Measurements from ENCODE around the gene PLCB2.

PLCB2 gene

DNA sequence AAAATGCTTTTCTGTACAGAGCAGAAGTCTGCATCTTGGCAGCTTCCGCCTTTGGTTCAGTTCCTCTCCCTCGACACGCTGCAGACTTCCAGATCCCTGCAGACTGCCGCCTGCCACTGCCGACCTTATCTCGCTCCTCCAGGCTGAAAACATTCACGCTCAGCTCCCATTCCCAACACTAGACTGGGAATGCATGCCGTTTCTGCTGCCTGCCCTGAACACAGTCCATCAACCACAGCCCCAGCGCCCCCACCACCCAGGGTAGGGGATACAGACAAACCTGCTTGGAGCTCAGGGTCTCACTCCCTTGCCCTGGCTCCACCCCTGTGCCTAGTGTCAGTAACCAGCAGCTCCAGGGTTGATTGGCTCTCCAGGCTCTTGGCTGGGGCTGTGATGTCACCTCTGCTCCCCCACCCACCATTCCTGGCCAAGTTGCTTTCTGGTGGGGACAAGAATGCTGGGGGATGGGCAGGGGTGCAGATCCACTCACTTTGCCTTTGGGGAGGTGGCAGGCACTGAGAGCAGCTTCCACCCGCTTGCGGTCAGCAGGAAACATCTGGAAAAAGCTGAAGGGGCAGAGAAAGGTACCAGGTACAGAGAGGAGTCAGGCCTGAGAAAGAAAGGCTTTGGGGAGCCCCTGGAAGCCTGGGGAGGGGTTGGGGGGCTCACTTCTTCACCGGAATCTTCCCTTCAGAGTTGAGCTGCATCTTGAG, 6.1 kb downstream of the PLCB2 start:
- DNase-seq, result no peak

DNA sequence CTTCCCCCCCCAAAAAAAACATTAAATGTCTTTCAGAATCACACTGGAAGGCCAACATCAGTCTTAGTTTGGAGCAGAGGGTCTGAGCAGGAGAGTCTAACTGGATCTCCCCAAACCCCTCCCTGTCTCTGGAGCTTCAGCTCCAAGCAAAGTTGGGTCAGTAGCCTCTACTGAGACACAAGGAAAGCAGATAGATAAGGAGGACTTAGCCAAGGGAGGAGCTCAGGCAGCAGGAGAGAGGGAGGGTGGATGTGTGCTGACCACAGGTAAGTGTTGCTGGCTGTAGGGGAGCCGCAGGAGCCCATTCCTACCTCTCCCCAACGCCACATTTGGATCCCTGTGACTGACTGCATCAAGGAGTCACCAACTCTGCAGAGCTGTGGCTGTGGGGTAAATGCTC, 7.0 kb downstream of the PLCB2 start:
- no peak for DNase-seq

GRCh38 chr15:40300367-40300766, 7.4 kb downstream of the PLCB2 start:
- DNase-seq, result no peak

- DNase-seq, result no peak
These were observed 9.4 kb downstream of the PLCB2 start for GRCh38 chr15:40298216-40298935.

DNA sequence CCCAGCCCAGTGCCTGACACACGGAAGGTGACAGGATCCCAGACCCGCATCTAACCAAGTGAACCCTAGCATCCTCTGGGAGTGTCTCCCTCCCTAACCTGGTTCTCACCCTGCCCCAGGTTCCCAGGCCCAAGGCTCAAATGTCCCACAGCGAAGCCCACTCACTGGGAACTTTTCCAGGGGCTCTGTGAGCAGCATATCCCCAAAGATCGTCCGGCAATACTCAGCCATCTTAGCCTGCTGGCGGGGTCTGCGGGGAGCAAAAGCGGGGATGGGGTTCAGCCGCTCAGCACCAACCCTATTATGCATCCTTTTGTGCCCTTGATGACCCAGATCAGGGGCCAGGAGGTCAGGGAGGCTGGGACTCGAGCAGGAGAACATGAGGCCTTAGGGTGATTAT, 10.4 kb downstream of the PLCB2 start:
- DNase-seq, result no peak

DNA sequence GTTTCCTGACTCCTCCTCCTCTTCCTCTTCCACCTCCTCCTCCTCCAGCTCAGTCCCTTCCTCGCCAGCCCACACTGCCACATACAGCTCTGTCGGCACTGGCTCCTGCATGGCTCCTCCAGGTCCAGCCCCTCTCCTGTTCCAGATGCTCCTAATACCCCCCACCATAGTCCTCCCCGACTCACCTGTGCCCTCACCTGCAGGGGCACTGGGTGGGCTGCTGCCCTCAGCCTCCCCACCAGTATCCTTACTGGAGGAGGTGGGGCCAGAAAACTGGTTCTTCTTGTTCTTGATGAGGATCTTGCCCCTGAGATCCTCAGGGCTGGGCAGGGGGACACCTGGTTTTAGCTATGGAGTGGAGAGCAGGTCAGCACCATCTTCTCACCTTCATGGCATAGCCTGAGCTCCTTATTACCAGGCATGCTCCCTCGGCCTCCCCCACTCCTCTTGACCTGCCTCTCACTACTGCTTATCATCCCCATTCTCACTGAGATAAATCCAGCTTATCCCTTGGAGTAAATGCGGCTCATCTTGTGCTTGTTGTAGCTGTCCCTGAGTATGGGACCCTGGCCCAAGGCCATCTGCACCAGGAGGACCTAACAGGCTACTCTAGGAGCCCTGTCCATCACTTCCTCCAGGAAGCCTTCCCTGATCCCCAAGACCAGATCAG, 11.0 kb downstream of the PLCB2 start:
- DNase-seq, result no peak

DNA sequence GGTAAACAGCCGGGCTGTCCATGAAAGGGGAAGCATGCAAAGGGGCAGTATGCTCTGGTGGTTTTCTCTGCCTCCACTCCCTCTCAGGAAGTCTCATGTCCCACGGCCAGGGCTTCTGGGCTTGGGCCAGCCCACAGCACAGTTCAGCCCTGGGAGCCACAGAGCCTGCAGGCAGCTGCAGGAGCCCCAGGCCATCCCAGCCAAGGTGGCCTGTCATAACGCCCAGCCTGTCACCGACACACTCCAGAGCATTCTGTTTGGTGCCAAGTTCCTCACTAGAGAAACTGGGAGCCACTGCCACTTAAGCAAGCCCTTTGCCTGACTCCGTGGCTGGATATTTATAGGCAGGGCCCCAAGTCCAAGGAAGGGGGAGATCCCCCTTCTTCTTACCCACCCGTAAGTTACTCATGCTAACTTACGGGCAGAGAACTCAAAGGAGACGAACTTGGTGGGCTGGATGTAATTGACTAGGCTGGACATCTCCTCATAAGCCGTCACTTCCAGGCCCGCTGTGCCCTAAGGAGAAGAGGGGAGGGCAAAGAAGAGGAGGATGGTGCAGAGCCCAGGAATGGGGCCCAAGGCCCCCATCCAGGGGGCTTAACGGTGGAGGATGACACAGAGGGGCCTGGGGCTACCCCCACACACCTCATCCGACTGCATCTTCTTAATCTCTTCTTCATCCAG, 11.7 kb downstream of the PLCB2 start:
- no peak for DNase-seq

- DNase-seq, result no peak
These were observed 12.4 kb downstream of the PLCB2 start for GRCh38 chr15:40295297-40295696.

DNA sequence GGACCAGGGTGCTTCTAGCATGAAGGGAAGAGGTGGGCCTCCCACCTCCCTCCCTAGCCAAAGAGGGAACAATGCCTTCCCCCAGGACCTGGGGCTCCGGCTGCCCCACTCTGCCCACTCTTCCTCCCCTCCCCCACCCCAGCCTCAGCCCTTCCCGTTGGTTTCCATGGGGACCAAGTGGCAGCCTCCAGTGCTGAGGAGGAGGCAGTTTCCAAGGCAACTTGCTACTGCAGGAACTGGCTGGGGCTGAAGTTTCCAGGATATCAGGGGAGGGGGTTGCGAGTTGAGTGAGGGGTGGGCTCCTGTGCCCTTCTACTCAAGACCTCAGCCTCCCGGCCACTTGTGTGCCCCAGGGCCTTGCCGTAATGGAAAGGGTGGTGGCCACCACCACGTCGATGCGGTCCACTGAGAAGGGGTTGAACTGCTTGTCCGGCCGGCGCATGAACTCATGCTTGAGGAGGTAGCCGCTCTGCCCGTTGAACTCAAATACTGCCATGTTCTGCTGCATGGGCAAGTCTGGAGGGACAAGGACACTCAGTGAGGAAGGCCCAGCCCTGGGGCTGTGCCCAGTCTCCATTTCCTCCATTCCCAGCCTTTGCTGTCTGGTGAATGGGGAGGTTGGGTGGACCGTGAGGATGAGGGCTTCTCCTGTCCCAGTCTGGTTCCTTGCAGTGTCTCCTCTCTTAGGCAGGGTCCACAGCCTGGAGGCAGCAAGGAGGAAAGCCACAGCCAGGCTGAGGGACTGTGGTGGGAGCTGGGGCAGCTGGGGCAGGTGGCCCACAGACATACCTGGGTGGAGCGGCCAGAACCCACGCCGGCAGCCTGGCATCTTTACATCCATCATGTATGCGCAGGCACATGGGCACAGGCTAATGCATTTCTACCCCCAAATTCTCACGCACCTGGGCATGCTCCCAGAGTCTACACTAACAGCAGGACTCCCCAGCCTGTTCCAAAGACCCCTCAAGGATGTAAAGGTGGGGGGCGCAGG, 13.5 kb downstream of the PLCB2 start:
- no peak for DNase-seq

GRCh38 chr15:40293006-40293405, 14.7 kb downstream of the PLCB2 start:
- DNase-seq, result no peak

- no peak for DNase-seq
These were observed 15.5 kb downstream of the PLCB2 start for GRCh38 chr15:40292246-40292645.

GRCh38 chr15:40290918-40291574, 16.7 kb downstream of the PLCB2 start:
- no peak for DNase-seq

- no peak for DNase-seq
These were observed 17.2 kb downstream of the PLCB2 start for GRCh38 chr15:40290545-40290917.

DNA sequence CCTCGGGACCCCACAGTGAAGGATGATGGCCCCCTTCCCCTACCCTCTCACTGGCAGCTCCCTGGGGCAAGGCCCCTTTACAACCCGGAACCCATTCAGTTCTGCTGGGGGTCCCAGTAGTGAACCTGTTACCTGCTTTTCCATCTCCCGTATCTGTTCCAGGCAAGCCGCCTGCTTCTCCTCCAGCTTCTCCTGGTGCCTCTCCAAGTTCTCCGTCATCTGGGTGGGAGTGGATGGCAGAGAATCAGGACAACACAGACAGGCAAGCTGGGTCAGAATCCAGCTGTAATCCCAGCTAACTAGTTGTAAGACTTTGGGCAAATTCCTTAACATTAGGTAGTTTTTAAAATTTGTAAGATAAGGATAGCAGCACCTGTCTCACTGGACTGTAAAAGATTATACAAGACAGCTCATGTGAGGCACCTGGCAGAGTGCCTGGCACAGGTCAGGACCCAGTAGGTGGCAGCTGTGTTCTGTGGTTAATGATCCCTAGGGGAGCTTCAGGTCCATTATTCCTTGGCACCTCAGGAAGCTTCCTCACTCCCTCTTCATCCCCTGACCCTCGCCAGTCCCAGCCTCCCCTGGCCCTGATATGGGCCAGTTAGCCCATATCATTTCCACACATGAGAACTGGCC, 18.5 kb downstream of the PLCB2 start:
- no peak for DNase-seq

GRCh38 chr15:40287968-40288367, 19.8 kb downstream of the PLCB2 start:
- DNase-seq, result no peak

DNA sequence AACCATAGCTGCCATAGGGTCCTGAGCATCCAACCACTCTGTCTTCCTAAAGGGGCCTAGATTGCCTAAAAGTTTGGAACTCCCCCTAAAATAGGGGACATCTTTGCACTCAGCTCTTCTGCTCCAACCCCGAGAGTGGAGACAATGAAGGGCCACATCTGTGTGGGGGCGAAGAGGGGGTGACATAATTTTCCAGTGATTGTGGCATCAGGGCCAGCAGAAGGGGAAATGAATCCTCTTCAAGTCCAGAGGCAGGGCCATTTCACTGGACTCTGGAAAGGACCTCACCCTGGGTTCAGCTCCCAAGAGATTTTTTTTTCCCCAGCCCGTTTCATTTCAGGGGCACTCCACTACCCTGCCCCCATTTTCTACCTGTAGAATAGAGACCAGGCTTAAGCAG, 20.2 kb downstream of the PLCB2 start:
- no peak for DNase-seq

GRCh38 chr15:40286794-40287193, 20.9 kb downstream of the PLCB2 start:
- DNase-seq, result no peak

GRCh38 chr15:40286061-40286532, 21.6 kb downstream of the PLCB2 start:
- DNase-seq, result no peak

DNA sequence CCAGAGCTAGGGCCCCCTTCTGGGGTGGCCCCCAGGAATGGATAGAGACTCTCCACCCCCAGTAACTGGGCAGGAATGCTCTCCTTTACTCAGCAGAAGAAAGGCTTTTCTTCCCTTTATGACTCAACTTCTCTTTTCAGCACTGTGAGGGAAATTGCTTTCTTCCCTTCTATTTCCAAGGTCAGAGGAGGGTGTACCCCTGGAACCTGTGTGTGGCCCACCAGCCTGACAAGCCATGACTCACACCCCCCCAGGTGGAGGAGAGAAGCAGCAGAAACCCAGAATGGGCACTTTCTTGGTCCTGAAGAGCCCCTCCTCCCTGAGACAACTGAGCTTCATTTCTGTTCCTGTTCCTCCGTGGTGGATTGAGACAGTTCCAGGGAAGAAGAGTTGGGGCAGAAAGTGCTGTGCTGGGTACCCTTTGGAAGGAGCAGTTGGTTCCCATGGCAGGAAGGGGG, 22.2 kb downstream of the PLCB2 start:
- DNase-seq, result no peak

DNA sequence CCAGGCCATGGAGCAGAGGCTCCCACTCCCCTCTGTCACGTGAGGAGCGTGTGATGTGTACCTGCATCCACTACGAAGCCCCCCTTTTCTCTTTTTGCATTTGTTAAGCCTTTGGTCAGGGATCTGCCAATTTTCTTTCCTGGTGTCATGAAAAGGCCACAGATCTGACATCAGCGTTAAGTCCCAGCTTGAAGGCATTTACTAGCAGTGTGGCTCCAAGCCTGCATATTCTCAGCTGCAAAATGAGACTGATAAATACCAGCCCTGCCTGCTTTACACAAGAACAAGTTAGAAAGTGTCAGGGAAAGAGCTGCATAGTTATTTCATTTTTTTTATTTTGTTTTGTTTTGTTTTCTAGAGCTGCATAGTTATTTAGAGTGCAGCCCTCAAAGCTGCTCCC, 22.6 kb downstream of the PLCB2 start:
- DNase-seq, result no peak
